ENCODE results near the gene TYK2.
A peak's percentile ranks its signal among the peaks of the same experiment; 100 is the strongest.

- TF ChIP-seq, protein P1, sequence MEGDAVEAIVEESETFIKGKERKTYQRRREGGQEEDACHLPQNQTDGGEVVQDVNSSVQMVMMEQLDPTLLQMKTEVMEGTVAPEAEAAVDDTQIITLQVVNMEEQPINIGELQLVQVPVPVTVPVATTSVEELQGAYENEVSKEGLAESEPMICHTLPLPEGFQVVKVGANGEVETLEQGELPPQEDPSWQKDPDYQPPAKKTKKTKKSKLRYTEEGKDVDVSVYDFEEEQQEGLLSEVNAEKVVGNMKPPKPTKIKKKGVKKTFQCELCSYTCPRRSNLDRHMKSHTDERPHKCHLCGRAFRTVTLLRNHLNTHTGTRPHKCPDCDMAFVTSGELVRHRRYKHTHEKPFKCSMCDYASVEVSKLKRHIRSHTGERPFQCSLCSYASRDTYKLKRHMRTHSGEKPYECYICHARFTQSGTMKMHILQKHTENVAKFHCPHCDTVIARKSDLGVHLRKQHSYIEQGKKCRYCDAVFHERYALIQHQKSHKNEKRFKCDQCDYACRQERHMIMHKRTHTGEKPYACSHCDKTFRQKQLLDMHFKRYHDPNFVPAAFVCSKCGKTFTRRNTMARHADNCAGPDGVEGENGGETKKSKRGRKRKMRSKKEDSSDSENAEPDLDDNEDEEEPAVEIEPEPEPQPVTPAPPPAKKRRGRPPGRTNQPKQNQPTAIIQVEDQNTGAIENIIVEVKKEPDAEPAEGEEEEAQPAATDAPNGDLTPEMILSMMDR (IDR thresholded peaks at IDR 0.05 in 2 of 3, conservative IDR thresholded peaks at IDR 0.05 in 1 of 3; ENCODE audit: insufficient read depth in 2 of 3, low read depth in 1 of 3, low read length in 3 of 3), result peak; percentile 65 to 93 (median 72)
- no peak for TF ChIP-seq MAFK (IDR thresholded peaks at IDR 0.05; ENCODE audit: low read length)
Observed at GRCh38 chr19:10420444-10421239, 40.3 kb upstream of the TYK2 start, which contains the start of gene PDE4A.

Measured in K562 (cell line).